HS-27A (cell line): Measurements from ENCODE around the gene MX1.
A peak's percentile ranks its signal among the peaks of the same experiment; 100 is the strongest.
"Not testable (repeated sequence)": the region's sequence is repeated elsewhere in the genome, so short reads cannot be mapped to it uniquely, and the experiment has no call there.

Source experiments
- DNase-seq: peaks from one replicate; pipeline ENCODE4 v3.0.0-alpha.2; 2012; ENCODE audit warnings: low read depth, missing footprints

The MX1 gene

GRCh38 chr21:41407541-41408460, 18.2 kb upstream of the MX1 start:
- no peak for DNase-seq

- DNase-seq: no peak
These were observed 15.7 kb upstream of the MX1 start for GRCh38 chr21:41410361-41410760.

- DNase-seq: no peak
These were observed 15.1 kb upstream of the MX1 start for GRCh38 chr21:41410767-41411448.

DNA sequence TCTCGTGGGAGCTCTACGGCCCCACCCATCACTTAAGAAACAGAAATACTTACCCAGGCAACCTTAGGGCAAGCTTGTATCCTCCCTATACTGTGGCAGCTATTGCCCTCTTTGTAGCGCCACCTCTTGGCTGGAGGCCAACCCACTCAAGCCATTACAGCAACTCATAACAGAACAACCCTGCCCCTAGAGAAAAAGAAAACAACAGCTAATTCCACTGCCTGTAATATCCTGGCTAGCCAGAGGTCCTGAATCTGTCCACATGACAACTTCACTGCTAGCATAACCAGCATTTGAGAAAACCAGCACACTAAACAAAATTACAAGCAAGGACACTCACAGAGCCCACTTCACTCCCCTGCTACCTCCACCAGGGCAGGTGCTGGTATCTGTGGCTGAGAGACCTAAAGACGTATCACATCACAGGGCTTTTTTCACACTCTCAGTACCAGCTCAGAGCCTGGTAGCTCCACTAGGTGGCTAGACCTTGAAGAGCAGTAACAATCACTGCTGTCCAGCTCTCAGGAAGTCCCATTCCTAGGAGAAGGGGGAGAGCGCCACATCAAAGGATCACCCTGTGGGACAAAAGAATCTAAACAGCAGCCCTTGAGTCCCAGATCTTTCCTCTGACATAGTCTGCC, 14.5 kb upstream of the MX1 start:
- DNase-seq: no peak

- not testable (repeated sequence) for DNase-seq
These were observed 8.5 kb upstream of the MX1 start for GRCh38 chr21:41417505-41417904.

DNA sequence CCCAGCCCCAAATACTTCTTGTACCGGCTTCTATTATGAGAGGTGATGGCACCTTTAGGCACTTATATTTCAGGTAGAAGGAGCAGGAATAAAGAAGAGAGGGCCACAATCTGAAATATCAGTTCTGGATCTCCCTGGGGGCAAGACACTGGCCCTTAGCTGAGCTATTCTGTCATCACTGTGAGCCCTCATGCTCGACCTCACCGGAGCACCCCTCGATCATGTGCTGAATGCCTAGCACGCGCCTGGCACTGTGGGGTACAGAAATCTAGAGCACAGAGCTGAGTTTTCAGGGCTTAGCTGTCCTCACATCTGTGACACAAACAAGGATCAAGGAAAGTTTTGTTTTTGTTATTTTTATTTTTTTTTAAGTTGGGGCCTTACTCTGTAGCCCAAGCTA, 7.6 kb upstream of the MX1 start:
- DNase-seq: no peak

DNA sequence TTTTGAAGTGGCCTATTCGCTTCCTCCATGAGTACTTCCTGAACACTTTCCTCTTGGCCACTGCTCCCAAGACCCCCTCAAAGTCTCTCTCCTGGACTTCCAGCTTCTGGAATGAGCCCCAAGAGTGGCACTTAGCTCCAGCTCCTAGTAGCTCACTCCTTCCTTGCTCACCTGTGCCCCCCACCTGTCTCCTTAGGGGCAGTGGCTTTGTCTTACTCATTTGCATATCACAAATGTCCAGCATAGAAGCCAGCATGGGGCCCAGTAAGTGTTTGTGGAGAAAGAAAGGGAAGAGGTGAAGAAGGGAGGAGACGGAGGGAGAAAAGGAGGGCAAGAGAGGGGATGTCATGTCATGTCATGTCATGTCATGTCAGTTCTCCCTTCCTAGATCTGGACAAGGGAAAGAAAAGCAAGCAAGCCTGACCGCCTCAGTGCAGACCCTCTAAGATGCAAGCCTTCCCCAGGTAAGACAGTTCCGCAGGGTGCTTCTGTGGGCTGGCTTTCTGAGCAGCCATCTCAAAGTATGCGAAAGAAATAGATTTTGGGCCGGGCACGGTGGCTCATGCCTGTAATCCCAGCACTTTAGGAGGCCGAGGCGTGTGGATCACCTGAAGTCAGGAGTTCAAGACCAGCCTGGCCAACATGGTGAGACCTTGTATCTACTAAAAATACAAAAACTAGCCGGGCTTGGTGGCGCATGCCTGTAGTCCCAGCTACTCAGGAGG, 6.9 kb upstream of the MX1 start:
- no peak for DNase-seq

GRCh38 chr21:41419921-41420862, 5.8 kb upstream of the MX1 start:
- peak; percentile 4 for DNase-seq

DNA sequence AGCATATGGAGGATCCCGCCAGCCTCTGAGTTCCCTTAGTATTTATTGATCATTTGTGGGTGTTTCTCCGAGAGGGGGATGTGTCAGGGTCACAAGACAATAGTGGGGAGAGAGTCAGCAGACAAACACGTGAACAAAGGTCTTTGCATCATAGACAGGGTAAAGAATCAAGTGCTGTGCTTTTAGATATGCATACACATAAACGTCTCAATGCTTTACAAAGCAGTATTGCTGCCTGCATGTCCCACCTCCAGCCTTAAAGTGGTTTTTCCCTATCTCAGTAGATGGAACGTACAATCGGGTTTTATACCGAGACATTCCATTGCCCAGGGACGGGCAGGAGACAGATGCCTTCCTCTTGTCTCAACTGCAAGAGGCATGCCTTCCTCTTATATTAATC, 5.0 kb upstream of the MX1 start:
- not testable (repeated sequence) for DNase-seq

- no peak for DNase-seq
These were observed 3.3 kb upstream of the MX1 start for GRCh38 chr21:41422546-41423304.

DNA sequence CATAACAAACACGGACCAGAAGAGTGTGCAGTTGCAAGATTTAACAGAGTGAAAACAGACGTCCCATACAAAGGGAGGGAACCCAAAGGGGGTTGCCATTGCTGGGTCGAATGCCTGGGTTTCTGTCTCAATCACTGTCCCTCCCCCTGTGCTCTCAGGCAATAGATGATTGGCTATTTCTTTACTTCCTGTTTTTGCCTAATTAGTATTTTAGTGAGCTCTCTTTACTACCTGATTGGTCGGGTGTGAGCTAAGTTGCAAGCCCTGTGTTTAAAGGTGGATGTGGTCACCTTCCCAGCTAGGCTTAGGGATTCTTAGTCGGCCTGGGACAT, 2.8 kb upstream of the MX1 start:
- not testable (repeated sequence) for DNase-seq

DNA sequence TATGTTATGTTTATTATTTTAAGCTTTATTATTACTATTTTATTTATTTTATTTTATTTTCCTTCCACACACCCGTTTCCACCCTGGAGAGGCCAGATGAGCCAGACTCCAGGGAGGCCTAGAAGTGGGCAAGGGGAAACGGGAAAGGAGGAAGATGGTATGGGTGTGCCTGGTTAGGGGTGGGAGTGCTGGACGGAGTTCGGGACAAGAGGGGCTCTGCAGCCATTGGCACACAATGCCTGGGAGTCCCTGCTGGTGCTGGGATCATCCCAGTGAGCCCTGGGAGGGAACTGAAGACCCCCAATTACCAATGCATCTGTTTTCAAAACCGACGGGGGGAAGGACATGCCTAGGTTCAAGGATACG, 468 bp upstream of the MX1 start:
- DNase-seq: no peak

GRCh38 chr21:41426676-41427404, 801 bp downstream of the MX1 start:
- no peak for DNase-seq

- DNase-seq: no peak
These were observed 1.5 kb downstream of the MX1 start for GRCh38 chr21:41427556-41427955.

- DNase-seq: no peak
These were observed 2.3 kb downstream of the MX1 start for GRCh38 chr21:41428311-41428710.

GRCh38 chr21:41428847-41429246, 2.8 kb downstream of the MX1 start:
- DNase-seq: no peak

DNA sequence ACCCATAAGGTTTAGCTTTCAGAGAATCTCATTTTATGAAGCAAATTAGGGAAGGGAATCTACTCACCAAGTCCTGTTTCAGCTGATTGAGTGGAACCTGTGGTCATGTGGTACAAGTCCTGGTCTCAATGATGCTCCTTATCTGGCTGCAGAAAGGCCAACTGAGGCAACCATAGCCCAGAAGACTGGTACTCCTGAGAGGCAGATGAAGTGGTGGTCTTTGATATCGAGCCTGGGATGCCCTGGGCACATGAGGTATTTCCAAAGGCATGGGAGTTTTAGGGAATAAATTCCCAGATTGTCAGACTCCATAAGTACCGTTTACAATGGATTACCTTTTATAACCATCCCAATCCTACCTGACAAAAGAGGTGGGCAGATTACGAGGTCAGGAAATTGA, 3.3 kb downstream of the MX1 start:
- no peak for DNase-seq

DNA sequence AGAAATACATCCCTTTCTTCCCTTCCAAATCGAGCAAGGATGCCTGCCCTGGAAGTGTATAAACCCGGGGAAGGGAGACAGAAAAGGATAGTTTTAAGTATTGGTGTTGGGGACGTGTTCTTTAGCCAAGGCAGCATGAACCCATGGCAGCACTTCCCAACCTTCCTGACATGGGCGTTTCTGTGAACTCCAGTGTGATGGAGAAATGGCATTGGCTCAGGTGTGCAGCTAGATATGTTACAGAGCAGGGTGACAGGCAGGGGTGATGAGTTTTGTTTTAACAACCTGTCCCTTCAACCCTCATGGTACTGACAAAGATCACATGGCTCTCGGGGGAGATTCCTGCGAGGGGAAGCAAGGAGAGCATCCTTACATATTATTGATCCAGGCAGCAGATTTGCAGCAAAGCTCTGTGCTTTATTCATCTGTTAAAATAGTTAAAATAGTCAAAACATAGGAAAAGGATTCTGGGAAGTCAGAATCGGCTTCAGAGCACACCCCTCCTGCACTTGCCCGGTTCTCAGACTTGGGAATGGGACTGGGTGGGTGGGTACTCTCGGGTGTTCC, 4.0 kb downstream of the MX1 start:
- no peak for DNase-seq

DNA sequence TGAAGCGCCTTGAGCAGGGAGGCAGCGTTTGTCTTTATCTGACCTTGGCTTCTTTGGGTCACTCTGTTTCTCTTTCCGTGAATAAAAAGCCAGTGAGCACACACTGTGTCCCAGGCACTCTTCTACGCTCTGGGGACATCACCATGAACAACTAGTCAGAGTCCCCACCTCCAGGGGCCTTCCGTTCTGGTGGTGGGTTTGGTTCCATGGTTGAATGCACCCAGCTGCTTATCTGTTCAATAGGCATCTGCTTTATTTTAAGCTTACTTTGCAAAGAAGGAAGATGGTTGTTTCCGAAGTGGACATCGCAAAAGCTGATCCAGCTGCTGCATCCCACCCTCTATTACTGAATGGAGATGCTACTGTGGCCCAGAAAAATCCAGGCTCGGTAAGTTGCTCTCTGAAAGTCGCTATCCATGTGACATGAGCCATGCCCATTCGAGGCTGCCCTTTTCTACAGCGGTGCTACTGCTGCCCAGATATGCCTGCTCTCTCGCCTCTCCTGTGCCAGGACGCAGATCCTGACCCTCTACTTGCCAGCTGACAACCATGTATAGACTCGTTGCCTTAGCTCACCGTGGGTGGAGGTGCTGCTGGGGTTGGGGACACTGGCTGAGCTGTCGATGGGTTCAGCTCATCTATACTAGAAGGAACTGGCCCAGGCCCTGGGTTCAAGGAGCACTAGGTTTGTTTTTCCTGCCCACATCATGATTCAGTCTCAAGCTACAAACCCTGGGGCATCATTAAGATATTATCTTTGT, 5.9 kb downstream of the MX1 start:
- DNase-seq: no peak
